COLO668 (cell line): Measurements from ENCODE around the gene EXD3.
A peak's percentile ranks its signal among the peaks of the same experiment; 100 is the strongest.
"Not testable (repeated sequence)": the region's sequence is repeated elsewhere in the genome, so short reads cannot be mapped to it uniquely, and the experiment has no call there.

Source experiments
- DNase-seq: peaks from one replicate; lab custom pipeline; 2025; ENCODE audit not compliant: unreplicated experiment; lab: John Stamatoyannopoulos, UW

The EXD3 gene

DNA sequence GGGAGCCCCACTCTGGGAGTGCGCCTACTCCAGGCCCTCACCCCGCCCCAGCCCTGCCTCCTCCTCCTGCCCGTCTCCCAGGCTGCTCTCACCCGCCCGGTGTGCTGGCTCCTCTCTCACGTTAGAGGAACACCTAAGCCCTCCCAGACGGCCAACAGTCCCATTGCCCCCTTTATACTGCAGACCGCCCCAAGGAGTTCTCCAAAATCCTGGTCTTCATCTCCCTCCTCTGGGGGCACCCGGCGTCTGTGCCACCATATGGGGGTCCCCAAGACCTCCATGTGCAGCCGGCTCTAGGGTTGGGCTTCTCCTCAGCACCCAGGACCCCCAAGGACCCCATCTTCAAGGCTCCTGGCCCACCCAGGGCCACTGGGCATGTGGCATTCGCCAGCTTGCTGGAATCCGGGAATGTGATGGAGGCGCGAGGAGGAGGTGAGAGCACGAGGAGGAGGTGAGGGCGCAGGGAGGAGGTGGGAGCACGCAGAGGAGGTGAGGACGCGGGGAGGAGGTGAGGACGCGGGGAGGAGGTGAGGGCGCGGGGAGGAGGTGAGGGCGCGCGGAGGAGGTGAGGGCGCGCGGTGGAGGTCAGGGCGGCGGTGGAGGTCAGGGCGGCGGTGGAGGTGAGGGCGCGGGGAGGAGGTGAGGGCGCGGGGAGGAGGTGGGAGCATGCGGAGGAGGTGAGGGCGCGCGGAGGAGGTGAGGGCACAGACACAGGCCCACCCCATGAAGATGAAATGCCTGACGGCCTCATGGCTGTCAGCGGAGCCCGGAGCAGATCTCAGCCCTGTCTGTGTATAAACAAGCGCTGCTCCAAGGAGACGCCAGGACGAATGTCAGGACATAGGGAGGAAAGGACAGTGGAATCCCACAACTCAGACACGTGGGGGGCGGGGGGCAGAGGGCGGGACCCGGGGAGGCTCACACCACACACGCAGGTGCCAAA lies 41.2 kb downstream of the EXD3 start:
- DNase-seq, result peak; percentile 35

DNA sequence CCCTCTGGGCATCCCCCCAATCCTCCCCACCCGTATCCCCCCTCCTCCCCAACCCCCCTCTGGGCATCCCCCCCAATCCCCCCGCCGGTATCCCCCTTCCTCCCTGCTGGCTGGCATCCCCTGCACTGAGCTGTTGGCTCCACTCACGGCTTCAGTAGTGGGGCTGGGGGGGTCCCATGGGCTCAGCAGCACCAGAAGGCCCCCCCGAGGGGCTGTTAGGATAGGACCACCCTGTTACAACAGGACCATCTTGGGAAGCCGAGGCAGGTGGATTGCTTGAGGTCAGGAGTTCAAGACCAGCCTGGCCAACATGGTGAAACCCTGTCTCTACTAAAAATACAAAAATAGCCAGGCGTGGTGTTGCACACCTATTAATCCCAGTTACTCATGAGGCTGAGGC lies 42.4 kb downstream of the EXD3 start:
- no peak for DNase-seq

DNA sequence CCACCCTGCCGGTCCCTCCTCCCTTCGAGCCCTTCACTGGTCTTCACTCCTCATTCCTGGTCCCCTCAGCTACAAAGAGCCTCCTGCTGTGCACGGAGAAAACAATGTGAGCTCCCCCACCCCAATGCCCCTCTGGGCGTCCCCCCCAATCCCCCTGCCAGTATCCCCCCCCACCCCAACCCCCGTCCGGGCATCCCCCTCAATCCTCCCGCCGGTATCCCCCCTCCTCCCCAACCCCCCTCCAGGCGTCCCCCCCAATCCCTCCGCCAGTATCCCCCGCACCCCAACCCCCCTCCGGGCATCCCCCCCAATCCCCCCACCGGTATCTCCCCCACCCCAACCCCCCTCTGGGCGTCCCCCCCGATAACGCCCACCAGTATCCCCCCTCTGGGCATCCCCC lies 42.8 kb downstream of the EXD3 start:
- no peak for DNase-seq

DNA sequence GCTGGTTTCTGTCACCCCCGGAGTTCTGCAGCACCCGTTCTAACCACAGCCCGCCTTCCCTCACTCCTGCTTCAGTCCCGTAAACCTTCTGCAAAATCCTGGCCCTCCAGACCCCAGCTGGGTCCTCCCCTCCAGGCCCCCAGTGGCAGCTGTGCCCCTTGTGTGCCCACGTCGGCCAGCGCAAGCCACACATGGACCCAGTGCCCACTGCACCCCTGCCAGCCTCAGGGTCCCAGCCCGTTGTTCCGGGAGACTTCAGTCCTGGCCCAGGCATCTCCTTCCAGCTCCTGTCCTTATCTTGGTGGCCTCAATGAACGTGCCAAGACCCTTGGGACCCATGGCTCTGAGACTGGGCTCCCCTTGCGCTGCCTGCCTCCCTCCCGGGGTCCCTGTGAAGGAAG lies 43.2 kb downstream of the EXD3 start:
- no peak for DNase-seq

DNA sequence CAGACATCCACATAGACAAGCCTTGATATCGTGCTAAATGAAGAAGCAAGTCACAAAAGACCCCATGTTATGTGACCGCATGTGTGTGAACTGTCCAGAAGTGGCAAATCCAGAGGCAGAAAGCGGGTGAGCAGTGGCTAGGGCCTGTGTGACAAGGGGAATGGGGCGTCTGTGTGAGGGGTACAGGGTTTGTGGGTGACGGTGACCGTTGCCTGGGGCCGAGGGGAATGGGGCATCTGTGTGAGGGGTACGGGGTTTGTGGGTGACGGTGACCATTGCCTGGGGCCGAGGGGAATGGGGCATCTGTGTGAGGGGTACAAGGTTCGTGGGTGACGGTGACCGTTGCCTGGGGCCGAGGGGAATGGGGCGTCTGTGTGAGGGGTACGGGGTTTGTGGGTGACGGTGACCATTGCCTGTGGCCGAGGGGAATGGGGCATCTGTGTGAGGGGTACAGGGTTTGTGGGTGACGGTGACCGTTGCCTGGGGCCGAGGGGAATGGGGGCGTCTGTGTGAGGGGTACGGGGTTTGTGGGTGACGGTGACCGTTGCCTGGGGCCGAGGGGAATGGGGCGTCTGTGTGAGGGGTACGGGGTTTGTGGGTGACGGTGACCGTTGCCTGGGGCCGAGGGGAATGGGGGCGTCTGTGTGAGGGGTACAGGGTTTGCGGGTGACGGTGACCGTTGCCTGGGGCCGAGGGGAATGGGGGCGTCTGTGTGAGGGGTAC lies 44.1 kb downstream of the EXD3 start:
- not testable (repeated sequence) for DNase-seq

DNA sequence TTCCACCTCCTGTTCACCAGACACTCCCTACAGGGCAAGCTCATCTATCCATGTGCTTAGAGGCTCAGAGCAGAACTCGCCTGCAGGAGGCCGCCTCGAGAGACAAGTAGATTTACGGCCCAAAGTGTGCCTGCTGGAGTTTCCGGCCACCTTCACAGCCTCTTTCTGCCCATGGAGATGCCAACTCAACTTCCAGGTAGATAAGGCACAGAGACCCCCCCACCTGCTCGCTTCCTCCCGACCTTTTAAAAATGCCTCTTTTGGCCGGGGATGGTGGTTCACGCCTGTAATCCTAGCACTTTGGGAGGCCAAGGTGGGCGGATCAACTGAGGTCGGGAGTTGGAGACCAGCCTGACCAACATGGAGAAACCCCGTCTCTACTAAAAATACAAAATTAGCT lies 46.6 kb downstream of the EXD3 start:
- DNase-seq, result no peak

DNA sequence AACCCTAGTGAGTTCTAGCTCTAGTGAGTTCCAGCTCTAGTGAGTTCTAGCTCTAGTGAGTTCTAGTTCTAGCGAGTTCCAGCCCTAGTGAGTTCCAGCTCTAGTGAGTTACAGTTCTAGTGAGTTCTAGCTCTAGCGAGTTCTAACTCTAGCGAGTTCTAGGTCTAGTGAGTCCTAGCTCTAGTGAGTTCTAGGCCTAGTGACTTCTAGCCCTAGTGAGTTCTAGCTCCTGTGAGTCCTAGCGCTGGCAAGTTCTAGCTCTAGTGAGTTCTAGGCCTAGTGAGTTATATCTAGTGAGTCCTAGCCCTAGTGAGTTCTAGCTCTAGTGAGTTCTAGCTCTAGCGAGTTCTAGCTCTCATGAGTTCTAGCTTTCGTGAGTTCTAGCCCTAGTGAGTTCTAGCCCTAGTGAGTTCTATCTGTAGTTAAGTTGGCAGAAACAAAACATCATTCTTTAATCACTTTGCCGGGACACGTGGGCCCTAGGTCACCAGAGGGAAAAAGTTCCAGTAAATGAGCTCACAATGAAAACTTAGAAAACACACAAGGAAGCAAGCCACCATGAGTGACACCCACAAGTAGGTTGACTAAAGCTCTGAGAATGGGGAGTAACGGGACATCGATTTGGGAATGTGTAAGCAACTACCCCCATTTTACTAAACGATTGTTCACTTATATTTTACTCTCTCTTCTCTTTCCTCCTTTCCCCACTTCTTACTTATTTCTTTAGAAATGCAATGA lies 47.5 kb downstream of the EXD3 start:
- no peak for DNase-seq

DNA sequence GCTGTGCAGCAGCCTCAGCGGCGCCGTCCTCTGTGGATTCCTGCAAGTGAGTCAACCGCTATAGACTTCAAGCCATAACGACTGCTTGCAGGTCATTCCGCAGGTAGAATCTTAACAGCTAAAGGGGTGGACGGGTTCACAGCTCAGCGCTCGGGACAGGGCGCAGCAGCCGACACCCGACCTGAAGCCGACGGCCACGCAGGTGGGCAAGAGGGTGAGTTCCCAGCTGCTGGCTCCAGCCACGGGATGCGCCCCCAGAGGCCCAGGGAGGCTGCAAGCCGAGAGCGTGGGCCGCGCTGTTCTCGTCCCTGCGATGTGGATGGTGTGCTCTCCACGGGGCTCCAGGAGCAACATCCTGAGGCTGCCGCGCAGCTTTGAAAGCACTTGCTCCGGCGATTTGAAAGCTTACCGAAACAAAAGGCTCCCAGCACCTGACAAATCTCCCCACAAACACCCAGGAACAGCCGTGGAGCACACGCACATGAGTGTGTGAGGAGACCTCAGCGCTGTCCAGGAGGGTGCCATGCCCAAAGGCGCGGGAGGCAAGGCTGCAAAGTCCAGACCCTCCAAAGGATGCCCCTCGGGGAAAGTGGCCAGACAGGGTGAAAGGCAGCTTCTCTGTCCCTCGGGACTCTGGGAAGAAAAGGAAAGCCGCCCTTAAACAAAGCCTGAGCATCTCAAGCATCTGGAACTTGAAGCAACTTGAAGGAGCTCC lies 48.7 kb downstream of the EXD3 start:
- no peak for DNase-seq

DNA sequence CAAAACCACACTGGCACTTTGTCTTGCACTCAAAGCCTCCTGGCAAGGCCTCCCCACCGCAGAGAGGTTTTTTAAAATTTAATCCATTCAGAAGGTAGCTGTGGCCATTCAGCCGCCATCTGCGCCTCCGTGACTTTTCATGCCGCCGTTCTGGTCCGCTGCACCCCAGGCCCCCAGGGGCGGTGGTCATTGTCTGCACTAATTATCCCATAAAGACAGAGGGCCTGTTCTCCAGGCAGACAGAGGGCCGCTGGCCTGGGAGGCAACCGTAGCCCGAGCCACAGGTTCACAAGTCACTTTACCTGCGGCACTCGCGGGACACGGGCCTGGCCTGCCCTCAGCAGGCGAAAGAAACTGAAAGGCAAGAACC lies 49.4 kb downstream of the EXD3 start:
- DNase-seq, result peak; percentile 50

DNA sequence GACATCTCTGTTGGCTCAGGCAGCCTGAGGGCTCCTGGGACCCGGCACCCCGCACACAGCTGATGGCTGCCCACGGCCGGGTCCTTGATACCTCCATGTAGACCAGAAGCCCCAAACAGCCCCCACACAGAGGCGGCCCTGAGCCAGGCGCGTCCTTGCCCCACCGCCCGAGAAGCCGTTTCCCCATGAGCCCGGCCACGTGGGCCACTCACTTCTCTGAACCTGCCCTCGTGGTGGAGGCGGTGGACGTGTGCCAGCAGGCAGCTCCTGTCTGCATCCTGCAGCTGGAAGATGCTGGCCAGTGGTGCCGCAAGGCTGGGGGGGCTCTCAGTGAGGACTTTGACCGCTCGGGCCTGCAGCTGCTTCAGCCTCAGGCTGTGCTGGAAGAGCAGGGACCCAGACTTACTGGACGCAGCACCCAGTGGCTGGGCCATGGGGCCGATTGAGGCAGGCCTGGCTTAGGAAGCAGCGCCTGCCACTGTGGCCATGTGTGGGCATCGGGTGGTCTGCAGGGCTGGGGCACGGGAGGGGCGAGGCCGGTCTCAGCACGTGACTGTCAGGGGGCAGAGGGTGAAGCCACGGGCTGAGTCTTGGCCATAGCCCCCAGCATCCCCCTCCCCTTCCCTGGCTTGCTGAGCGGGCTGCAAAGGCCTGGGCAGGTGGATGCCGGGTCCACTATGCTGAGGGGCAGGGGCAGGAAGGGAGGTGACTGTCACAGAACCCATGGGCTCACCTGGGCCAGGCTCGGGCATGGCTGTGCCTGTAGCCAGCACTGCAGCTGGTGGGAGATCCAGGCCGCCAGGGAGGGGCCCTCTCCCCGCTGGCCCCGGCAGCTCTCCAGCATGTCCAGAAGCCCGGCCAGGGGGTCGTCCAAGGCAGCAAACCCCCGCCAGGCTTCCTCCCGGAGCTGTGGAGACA lies 50.0 kb downstream of the EXD3 start:
- peak; percentile 35 for DNase-seq

DNA sequence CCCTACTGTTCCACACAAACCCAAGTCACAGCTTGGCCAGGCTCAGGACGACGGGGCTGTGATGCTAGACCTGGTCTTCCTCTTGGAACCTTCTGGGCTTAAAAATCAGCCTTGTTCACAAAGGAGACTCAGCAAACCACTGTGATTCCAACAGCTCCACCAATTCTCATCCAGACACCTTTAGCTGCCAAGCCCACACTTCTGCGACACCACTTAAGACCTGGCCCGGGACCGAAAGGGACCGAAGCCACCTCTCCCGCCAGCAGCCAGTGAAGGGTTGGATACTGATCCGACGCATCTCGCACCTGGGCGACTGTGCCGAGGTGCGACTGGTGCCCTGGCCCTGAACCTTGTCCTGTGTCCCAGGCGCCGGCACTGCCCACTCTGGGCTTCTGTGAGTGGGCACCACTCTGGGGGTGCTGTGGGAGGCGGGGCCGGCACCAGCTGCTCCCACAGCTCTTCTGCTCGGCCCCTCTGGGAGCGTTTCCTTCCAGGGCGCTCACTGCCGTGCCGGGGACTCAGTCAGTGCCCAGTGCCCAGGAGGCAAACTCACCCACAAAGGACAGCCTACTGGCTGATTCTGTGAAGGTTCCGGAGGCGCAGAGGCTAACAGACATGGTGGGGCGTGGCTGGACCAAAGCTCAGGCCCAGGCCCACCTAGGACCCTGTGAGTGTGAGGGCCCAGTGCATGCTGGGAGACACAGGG lies 50.9 kb downstream of the EXD3 start:
- DNase-seq, result no peak

DNA sequence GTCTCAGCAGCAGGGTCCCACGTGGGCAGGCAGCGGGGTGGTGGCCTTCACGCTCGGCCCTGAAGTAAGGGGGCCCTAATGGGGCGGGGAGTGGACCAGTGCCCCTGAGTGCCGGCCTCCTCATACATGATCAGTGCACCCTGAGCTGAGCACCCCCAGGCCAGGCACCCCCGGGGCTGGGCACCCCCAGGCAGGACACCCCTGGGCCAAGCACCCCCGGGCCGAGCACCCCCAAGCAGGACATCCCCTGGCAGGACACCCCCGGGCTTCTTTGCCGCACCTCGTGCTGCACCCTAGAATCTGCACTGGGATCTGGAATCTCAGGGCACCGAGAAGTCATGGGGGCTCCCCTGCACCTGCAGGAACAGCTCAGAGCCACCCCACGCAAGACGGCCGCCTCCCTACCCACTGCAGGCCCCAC lies 51.4 kb downstream of the EXD3 start:
- DNase-seq, result no peak

DNA sequence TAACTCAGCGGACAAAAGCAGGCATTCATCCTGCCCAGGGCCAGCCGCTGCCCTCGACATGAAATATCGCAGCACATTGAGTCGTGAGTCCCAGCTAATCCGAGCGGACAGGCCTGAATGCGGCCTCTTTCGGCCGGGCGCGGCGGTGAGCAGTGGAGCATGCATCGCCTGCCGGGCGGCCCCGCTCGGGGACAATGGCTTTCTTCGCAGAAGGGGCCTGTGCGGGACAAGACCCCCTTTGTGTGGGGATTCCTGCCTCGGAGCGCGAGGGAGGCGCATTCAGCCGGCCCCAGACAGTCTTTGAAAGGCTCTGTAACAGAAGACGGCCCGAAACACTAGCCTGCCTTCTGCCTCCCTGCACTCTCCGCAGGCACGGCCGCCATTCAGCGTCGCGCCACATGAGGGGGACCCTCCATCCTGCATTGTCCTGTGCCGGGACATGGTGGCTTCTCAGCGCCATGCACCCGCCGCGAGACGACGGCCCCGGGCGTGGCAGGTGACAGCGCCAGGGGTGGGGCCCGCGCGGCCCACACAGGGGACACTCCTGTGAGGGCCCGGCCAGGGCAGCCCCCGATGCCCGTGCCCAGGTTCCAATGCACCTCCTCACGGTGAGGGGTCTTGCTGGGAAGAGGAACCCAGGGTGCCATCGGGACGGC lies 52.0 kb downstream of the EXD3 start:
- no peak for DNase-seq

DNA sequence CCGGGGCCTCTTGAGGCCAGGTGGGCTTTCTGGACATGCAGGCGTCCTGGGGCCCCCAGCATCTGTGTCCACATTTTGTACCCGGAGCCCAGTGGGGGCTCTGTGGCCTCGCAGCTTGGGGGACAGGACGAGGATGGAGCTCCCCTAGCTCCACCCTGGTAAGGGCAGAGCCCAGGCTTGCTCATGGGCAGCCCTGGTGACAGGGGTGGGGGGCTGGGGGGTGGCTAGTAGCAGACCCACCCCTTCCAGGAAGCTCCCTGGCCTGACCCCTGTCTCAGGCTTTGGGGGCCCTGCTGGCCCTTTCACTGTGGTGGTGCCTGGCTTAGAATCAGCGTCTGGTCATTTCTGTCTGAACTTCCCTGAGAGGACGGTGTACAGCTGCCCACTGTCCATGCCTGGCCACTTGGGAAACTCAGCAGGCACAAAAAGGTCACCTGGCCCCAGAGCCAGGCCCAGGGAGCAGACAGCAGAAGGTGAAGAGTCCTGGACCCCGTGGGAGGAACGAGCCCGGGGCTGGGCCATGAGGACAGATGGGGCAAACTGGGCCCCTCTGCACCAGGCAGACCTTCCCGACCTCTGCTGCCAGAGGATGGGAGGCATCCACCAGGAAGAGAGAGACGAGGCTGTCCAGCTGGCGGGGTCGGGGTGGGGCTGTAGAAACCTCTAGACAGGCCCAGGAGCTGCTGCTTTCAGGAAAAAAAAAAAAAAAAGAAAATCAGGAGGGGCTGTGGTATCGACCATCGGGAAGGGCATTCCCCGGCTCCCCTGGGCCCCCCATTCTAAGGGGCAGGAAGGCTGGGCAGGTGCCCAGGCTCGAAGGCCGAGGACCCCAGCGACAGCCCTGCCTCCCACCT lies 52.8 kb downstream of the EXD3 start:
- DNase-seq, result no peak

DNA sequence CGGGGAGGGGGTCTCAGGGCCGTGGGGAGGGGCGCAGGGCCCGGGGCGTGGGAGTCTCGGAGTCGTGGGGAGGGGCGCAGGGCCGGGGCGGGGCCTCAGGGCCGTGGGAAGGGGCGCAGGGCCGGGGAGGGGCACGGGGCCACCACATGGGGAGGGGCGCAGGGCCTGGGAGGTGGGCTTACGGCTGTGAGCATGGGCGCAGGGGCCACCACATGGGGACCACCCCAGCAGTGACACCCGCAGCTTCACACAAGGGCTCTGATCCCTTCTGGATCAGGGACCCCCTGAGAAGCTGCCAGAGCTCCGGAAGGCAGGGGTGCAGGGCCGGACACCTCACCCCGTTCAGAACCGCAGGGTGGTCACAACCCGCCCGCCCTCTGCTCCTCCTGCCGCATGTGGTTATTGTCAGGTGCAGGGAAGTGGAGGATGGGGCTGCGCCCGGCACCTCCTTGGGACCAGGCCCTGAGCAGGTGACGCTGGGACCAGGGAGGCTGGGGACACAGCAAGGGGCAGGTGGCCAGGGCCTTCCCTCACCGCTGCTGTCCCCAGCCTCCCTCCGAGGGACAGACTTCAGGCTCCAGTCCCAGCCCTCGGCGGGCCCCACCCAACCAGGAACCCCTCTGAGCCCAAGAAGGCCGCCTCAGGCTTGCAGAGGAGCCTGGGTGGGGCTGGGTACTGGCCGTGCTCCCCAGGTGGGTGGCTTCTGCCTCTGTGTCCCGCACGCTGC lies 53.7 kb downstream of the EXD3 start:
- no peak for DNase-seq

DNA sequence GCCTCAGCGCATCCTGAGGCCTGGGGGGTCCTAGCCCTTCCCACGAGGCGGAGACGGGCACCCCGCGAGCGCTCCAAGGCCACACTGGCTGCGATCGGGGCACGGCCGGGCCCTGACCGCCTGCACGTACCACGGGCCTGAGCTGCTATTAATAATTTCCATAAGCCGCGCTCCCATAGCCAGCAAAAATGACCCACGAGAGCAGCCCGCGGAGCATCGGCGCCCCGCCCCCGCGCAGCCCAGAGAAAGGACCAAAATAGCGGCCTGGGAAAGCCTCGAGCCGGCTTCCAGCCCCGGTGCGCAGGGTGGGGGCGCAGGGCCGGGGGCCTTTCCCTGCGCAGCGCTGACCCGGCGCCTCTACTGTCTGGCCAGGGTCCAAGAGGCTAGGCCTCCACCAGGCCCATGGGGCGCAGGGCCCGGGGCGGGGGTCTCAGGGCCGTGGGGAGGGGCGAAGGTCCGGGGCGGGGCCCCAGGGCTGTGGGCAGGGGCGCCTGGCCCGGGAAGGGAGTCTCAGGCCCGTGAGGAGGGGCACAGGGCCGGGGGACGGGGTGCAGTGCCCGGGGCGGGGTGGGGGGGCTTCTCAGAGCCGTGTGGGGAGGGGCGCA lies 54.4 kb downstream of the EXD3 start:
- no peak for DNase-seq
